Measurements from ENCODE around the gene RBM47.
"Not testable (repeated sequence)": the region's sequence is repeated elsewhere in the genome, so short reads cannot be mapped to it uniquely, and the experiment has no call there.

RBM47 gene

GRCh38 chr4:40439519-40439918 lies 190.1 kb downstream of the RBM47 start:
- DNase-seq, result no peak

- DNase-seq, result no peak
Measured at GRCh38 chr4:40438384-40439026, 191.2 kb downstream of the RBM47 start.

- no peak for DNase-seq
Measured at GRCh38 chr4:40437741-40438383, 191.8 kb downstream of the RBM47 start.

GRCh38 chr4:40435306-40435705 lies 194.4 kb downstream of the RBM47 start:
- not testable (repeated sequence) for DNase-seq

- no peak for DNase-seq
Measured at GRCh38 chr4:40434126-40434687, 195.5 kb downstream of the RBM47 start.

- DNase-seq, result no peak
Measured at GRCh38 chr4:40432504-40432903, 197.2 kb downstream of the RBM47 start.

GRCh38 chr4:40427871-40428270 lies 201.8 kb downstream of the RBM47 start:
- DNase-seq, result not testable (repeated sequence)

- DNase-seq, result peak; percentile 78 to 90 (median 86)
Measured at GRCh38 chr4:40427128-40427527, 202.5 kb downstream of the RBM47 start.

- no peak for DNase-seq
Measured at GRCh38 chr4:40425799-40426574, 203.7 kb downstream of the RBM47 start.

GRCh38 chr4:40423735-40424134 lies 205.9 kb downstream of the RBM47 start:
- peak in 1 of 4 experiments; percentile 23 for DNase-seq

- no peak for DNase-seq
Measured at GRCh38 chr4:40421839-40422708, 207.6 kb downstream of the RBM47 start.

- no peak for DNase-seq
Measured at GRCh38 chr4:40419231-40419912, 210.3 kb downstream of the RBM47 start.

- DNase-seq, result no peak
Measured at GRCh38 chr4:40418430-40419230, 211.0 kb downstream of the RBM47 start.

- no peak for DNase-seq
Measured at GRCh38 chr4:40417941-40418340, 211.7 kb downstream of the RBM47 start.

- DNase-seq, result no peak
Measured at GRCh38 chr4:40414673-40415072, 215.0 kb downstream of the RBM47 start.

- no peak for DNase-seq
Measured at GRCh38 chr4:40412866-40413795, 216.5 kb downstream of the RBM47 start.

GRCh38 chr4:40412388-40412787 lies 217.3 kb downstream of the RBM47 start:
- DNase-seq, result no peak

GRCh38 chr4:40409835-40410234 lies 219.8 kb downstream of the RBM47 start:
- DNase-seq, result no peak

GRCh38 chr4:40407468-40407867 lies 222.2 kb downstream of the RBM47 start:
- DNase-seq, result not testable (repeated sequence)

GRCh38 chr4:40406340-40406739 lies 223.3 kb downstream of the RBM47 start:
- no peak for DNase-seq
